ENCODE results near the gene KIF3B.
"Not testable (repeated sequence)": the region's sequence is repeated elsewhere in the genome, so short reads cannot be mapped to it uniquely, and the experiment has no call there.

The KIF3B gene

DNA sequence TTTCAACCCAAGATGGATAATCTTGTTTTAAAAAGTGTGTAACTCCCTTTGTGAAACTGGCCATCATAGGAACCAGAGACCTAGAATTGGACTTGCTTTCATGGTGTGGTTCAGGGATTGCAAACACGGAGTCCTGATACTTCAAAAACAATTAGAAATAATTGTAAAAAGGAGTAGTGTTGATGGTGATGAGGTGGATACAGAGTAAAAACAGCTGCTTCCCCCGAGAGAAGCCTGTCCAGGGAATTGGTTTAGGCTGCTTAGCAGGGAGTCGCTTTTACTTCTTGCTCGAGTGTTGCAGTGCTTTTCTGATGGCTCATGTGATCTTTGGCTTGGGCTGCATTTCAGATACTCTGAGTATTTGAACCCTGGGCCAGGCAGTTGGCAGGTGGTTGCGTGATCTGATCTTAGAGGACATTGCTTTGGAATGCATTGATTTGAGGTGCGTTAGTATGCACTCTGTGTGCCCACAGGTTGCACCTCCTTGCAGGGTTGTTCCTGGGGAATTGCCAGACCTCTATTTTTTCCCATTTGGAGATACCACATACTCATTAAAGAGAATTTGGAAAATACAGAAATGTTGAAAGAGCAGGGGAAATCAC lies 19.5 kb downstream of the KIF3B start:
- no peak for DNase-seq

DNA sequence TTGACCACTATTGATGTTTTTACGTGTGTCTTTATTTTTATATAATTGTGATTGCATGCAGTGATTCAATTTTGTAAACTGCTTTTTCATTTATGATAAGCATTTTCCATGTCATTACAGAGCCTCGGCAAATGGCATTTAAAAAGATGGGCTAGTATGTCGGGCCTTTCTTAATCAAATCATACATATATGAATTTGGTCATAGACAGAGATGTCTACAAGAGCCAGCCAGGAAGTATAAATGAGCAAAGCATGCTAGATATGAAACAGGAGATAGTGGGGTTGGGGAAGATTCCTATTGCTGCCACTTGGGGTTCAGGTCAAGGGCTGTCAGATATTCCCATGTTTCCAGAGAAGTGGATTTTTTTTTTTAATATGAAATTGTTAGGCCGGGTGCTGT lies 20.0 kb downstream of the KIF3B start:
- DNase-seq, result no peak

DNA sequence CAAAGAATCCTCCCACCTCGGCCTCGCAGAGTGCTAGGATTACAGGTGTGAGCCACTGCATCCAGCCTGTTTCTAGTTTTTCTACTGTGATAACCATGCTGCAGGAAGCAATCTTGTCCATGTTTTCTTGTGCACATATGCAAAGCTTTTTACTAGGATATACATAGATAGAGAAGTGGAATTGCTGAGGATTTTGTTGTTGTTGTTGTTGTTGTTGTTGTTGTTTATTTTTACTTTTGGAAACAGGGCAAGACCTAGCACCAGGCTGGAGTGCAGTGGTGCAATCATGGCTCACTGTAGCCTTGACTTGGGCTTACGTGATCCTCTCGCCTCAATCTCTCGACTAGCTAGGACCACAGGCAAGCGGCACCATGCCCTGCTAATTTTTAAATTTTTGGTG lies 23.2 kb downstream of the KIF3B start:
- DNase-seq, result no peak

DNA sequence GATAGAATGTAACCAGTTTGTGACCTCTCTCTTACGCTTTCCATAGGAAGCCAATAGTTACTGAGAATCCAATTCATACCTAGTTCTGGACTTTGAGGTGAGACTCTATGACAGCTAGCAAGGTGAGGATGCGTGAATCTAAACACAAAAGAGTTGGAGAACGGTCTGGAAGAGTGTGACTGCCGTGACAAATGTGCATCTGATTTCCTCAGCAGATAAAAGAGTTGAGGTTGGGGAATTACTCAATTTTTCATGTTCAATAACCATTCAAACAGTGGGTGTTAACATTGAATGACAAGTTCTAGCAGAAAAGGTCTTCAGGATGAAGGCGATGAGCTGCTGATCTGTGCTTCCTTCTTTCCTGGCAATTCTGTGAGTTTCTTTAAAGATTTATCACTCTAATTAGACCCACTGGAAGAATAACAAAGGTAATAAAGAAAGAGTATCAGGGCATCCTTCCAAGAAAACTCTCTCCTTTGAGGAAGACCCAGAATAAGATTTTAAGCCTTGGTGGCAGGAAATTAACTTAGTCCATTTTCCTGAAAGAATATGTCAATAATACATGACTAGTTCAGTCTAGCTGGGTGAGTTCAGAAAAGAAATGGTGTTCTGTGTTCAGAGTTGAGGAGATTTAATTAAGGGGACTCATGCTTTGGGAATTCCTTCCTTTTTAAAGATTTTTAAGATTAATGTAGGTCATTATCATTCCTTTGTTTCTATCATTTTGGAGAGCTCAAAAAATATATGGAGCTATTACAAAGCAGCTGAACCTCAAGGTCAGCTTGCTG lies 24.5 kb downstream of the KIF3B start:
- DNase-seq, result no peak

DNA sequence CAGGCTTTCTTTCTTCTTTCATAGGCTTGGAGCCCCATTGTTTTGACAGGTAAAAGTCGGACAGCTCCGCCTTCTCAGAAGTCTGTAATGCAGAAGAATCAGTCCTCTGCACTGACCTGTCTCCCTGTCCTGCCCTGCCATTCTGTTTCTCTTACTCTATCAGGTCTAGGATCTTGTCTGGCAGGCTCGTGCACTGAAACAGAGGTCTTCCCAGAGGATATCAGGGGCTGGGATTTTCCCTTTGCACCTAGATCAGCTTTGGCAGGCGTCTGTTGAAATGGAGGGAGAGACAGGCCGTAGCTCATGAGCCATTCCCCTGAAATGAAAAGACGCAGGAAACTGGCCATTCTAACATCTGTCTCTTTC lies 25.0 kb downstream of the KIF3B start:
- no peak for DNase-seq

DNA sequence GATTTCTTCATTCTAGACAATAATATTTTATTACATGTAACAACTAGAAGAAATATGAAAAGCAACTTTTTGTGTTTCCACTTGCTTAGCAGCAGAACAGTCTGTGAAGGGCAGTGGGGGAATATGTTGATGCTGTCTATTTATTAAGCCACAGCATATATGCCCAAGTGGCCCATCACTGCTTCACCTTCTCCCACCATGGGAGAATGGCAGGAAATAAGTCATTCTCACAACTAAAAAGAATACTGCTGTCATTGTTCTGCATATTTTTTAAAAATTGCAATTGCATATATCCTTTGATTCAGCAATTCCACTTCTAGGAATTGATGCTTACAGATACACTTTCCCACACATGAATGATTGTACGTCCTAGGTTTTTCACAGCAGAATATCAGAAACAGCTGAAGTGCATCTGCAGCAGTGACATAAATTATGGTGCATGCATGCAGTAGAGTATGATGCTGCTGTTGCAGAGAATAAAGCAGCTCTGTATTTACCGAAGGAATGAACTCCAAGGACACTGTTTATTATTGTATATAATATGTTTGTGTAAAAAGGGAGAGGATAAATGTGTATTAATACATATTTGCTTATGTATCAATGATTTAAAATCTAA lies 26.8 kb downstream of the KIF3B start:
- DNase-seq, result no peak

DNA sequence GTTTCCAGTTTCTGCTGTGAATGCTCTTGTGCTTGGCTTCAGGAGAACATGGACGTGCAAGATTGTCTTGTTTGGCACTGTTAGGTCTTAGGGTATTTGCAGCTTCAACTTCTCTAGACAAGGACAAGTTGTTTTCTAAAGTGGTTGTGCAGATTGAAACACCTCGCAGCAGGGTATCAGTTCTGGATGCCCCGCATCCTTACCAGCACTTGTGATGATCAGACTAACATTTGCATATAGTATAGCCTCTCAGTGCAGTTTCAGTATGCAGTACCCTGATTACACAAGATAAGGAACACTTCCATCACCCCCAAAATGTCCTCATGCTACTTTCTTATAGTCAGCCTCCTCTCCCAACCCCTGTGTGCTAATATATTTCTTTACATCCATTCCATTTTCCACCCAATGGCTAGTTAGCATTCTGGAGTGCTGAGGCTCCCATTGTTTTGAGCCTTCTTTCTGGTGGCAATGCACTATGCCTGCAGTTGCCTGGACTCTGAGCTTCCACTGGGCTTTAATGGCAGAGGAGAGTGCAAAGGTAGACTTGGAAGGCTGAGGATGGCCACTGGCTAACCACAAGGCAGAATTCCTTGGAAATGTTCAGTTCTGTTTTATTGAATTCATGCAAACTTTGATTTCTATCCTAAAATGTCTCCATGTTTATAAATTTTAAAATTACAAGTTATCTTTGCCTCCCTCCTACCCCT lies 35.4 kb downstream of the KIF3B start:
- DNase-seq, result no peak

DNA sequence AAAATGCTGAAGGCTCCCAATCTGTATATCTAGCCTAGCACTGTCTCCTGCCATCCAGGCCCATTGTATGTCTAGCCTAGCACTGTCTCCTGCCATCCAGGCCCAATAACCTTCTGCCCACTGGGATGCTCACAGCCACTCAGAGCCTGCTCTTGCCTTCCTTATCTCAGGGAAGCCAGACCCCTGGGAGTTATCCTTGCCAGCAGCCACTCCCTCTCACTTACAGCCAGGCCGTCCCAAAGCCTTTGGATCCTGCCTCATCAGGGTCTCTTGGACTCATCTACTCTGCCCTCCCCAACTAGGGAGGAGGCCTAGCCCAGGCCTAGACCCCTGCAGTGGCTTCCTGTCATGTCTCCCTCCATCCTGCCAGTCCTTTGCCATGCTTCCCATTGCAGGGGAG lies 37.3 kb downstream of the KIF3B start:
- DNase-seq, result no peak

DNA sequence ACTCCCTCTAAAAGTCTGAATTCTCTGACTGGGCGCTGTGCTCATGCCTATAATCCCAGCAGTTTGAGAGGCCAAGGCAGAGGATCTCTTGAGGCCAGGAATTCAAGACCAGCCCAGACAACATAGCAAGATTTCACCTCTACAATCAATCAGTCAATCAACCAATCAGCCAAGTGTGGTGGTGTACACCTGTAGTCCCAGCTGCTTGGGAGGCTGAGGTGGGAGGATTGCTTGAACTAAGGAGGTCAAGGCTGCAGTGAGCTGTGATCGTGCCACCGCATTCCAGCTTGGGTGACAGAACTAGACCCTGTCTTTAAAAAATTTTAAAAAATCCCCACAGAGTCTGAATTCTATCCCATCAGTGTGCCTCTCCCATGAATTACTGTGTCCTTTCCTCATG lies 37.9 kb downstream of the KIF3B start:
- DNase-seq, result no peak

DNA sequence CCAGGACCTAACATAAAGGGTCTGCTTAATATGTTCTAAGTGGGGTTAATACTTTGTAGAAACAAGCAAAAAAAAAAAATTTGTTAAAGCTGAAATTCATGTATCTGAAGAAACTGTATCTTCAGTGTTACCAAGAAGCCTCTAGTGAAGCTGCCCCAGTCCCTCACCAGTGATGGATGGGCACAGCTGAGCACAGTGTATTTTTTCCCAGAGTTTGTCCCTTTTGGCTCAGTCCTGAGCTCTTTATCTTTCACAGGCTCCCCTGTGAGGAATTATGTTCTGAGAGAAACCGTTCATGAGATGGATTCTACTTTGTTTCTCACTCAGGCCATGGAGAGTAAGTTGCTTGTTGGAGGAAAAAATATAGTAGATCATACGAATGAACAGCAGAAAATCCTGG lies 38.4 kb downstream of the KIF3B start:
- no peak for DNase-seq

DNA sequence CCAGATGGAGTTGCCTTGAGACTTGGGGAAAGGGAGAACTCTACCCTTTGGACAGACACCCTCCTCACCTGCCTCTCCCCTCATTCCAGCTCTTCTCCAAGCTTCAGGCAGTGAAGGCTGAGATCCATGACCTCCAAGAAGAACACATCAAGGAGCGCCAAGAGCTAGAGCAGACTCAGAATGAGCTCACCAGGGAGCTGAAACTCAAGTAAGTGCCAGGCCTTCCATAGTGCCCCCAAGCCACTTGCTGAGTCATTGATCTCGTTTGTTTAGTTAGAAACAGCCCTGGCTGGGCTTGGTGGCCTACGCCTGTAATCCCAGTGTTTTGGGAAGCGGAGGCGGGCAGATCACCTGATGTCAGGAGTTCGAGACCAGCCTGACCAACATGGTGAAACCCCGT lies 39.2 kb downstream of the KIF3B start:
- no peak for DNase-seq

DNA sequence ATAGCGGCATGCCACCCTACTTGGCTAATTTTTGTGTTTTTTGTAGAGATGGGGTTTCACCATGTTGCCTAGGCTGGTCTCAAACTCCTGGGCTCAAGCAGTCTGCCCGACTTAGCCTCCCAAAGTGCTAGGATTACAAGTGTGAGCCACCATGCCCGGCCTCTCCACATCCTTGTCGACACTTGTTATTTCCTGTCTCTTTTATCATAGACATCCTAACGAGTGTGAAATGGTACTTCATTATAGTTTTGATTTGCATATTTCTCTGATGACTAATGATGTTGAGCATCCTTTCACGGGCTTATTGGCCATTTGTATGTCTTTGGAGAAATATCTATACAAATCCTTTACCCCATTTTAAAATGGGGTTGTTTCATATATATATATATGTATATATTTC lies 41.6 kb downstream of the KIF3B start:
- DNase-seq, result no peak

DNA sequence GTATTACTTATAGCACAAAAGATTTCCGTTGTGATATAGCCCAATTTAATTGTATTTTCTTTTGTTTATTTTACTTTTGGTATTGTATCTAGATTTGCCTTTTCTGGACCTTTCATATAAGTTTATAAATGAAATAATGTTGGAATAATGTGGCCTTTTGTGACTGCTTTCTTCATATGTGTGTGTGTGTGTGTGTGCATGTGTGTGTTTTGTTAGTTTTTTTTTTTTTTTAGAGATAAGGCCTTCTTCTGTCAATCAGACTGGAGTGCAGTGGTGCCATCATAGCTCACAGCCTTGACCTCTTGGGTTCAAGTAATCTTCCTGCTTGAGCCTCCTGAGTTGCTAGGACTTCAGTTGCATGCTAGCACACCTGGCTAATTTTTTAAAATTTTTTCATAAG lies 42.9 kb downstream of the KIF3B start:
- no peak for DNase-seq

DNA sequence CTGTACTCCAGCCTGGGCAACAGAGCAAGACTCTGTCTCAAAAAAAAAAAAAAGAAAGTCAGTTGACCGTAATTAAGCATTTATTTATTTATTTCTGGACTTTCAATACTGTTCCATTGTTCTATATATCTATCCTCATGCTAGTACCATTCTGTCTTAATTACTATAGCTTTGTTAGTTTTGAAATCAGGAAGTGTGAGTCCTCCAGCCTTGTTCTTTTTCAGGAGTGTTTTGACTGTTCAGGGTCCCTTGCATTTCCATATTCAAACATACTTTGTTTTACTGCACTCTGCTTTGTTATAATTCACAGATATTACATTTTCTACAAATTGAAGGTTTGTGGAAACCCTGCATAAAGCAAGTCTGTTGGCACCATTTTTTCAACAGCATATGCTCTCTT lies 43.9 kb downstream of the KIF3B start:
- no peak for DNase-seq

DNA sequence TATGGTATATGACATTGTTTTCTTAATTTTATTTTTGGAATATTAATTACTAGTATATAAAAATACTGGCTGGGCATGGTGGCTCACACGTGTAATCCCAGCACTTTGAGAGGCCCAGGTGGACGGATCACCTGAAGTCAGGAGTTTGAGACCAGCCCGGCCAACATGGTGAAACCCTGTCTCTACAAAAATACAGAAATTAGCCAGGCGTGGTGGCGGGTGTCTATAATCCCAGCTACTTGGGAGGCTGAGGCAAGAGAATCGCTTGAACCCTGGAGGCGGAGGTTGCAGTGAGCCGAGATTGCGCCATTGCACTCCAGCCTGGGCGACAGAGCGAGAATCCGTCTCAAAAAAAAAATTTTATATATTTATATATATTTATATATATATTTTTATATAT lies 44.8 kb downstream of the KIF3B start:
- not testable (repeated sequence) for DNase-seq

DNA sequence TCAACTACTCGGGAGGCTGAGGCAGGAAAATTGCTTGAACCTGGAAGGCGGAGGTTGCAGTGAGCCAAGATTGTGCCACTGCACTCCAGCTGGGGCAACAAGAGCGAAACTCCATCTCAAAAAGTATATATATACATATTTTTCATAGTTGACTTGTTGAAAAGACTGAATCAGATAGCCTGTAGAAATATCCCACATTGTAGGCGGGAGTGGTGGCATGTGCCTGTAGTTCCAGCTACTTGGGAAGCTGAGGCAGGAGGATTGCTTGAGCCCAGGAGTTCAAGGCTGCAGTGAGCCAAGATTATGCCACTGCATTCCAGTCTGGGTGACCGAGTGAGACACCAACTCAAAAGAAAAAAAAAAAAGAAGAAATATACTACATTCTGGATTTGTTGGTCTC lies 46.3 kb downstream of the KIF3B start:
- DNase-seq, result not testable (repeated sequence)

DNA sequence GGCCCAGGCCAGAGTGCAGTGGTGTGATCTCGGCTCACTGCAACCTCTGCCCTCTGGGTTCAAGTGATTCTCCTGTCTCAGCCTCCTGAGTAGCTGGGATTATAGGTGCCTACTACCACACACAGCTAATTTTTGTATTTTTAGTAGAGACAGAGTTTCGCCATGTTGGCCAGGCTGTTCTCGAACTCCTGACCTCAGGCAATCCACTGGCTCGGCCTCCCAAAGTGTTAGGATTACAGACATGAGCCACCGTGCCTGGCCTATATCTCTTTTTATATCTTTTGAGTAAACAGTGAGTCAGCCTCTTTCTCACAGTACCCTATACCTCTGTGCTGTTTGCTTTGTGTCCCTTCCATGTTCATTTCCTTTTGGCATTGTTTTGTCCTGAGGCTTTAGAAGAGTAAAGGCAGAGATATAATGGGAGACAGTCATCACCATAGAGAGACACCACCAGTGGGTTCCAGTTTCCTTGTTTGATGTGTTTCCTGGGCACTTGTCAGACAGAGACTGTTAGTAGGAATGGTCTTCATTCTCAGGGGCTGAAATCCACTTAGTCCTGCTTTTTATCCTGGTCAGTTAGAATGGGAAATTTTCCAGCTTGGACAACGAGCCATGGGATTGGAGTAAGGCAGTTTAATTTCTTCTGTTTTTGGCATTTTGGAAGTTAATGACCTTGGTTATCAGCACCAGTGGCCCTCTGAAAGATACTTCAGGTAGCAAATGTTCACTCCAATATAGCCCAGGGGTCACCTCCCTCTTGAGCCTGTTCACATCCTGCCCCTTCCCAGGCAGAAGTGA lies 48.5 kb downstream of the KIF3B start:
- peak; percentile 99 for DNase-seq

DNA sequence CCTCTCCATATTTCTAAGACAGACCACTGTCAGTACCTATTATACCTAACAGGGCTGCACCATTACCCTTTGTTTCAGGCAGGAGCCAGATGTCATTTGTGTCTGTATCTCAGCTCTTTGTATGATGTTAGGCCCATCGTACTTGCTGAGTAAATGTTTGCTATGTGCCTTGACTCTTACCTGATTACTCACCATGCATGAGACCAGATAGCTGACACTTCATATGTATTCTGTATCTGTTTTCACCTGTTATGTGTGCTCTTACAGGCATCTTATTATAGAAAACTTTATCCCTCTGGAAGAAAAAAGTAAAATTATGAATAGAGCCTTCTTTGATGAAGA lies 49.0 kb downstream of the KIF3B start:
- DNase-seq, result peak; percentile 95

DNA sequence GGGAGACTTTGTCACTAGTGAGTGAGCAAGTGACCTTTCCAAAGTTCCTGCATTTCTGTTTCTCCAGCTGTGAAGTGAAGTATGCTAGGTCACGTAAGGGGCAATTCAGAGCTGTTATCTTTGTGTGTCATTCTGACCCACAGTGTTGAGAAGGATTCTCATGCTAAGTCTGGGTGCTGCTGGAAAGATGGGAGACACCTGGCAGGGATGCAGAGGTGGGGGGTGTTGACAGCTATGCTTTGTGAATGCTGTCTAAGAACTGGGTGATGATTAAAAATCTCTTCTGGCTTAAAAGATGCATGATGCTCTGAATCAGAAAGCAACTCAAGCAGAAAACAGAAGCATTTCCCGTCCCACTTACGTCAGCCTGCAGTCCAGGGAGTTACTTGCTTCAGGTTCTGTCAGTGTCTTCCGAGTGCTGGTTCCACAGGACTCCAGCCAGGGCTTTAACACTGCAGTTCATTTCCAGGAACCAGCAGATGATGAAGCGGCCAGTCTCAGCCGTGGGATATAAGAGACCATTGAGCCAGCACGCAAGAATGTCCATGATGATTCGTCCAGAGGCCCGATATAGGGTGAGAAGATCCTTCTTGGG lies 49.7 kb downstream of the KIF3B start:
- no peak for DNase-seq

DNA sequence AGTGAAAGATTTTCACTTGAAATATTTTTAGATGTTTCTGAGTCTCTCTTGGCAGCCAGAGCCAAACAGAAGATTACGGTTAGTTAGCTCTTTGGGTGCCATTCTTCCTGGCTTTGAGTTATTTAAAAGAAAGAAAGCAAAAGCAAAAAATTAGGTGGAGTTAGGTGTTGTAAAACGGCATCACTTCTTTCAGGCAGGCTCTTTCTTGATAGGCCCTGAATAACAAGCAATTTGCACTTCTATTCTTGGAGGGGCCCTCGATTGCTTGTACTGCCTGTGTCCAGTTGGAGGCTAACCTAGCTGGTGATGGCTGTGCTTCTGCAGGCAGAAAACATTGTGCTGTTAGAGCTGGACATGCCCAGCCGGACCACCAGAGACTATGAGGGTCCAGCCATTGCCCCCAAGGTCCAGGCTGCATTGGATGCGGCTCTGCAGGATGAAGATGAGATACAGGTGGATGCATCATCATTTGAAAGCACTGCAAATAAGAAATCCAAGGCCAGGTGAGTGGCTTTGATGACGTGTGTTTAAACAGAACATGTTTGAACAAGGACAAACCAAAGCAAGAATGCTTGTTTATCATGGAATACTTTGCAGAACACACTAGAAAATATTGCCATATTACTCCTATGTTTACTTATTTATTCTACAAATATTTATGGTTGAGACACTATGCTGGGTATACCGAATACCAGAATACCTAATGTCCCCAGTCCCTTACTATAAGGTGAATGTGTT lies 52.5 kb downstream of the KIF3B start:
- DNase-seq, result peak; percentile 66

DNA sequence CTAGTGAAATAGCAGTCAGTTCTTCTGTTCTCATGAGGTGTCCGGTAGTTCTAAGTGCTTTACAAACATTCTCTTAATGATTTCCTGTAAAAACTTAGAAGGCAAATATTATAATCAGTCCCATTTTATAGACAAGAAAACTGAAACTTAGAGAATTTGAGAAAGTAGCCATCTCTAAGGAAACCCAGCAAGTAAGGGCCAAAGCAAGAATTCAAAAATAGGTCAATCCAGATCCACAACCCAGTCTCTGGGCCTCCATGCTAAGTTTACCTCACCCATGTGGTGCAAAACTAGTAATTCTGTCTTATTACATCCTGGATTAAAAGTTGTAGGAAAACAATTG lies 53.1 kb downstream of the KIF3B start:
- no peak for DNase-seq

DNA sequence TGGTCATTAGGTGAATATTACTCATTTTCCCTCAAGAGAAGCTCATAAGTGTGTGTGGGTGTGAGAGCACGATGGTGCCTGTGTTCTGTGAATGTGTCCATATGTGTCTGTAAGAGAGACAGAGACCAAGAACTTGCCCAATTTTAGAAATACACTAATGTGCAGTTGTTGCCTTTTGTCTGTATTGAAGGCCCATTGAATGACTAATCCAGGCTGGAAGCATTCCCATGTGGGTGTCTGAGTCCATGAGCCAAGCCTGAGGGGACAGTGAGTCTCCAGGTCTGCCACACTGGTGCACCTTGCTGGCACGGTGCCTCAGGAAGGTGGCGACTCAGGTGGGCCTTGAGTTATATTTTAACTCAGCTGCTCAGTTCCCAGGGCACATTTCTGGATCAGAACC lies 55.2 kb downstream of the KIF3B start:
- no peak for DNase-seq

Data from NCI-H2029 treated with DMSO at 0.1 percent for 48 hours (cell line).